Fibroblast of lung (primary cell): ENCODE results near the gene ATP13A2. TPM values are rescaled to one million over a fixed set of nuclear protein-coding genes. Genes with fewer than 3 reads are reported as not detected.

Experiments used
- DNase-seq, 2 donors: peaks; one replicate each; pipeline versions ENCODE4 v3.0.0 to v3.0.0-alpha.2; 2010; ENCODE audit warnings: low read depth in 2 of 2
- H2AFZ ChIP-seq: 2 replicates; pipeline ENCODE4 v1.5.1; 2012; ENCODE audit warnings: low read length, control low read depth, inconsistent platforms
- H3K27ac ChIP-seq: 2 replicates; pipeline ENCODE4 v1.5.1; 2011; ENCODE audit warnings: low read length, control low read depth; ENCODE audit not compliant: insufficient read depth
- H3K27me3 ChIP-seq: 2 replicates; pipeline ENCODE4 v1.5.1; 2011; ENCODE audit warnings: mild to moderate bottlenecking, low read length; ENCODE audit not compliant: control insufficient read depth, insufficient read depth
- H3K36me3 ChIP-seq: 2 replicates; pipeline ENCODE4 v1.5.1; 2011; ENCODE audit warnings: low read length; ENCODE audit not compliant: control insufficient read depth, insufficient read depth
- H3K4me1 ChIP-seq: 2 replicates; pipeline ENCODE4 v1.5.1; 2011; ENCODE audit warnings: low read length; ENCODE audit not compliant: control insufficient read depth, insufficient read depth; ENCODE audit errors: extremely low read depth
- H3K4me2 ChIP-seq: 2 replicates; pipeline ENCODE4 v1.5.1; 2011; ENCODE audit warnings: low read length, control low read depth; ENCODE audit not compliant: insufficient read depth; ENCODE audit errors: extremely low read depth
- H3K4me3 ChIP-seq, 4 experiments: fragments of 200-600 bp in 1 of 4; sonication (generic) in 1 of 4; replicated peaks in 1 of 4; 2 replicates each; pipeline ENCODE4 v1.5.1; 2011 to 2016; ENCODE audit warnings: low read length in 4 of 4, low read depth in 3 of 4, mild to moderate bottlenecking in 3 of 4, control low read depth in 2 of 4, inconsistent platforms in 1 of 4, mixed read lengths in 1 of 4; ENCODE audit not compliant: insufficient read depth in 1 of 4; ENCODE audit errors: control extremely low read depth in 1 of 4
- H3K79me2 ChIP-seq: 2 replicates; pipeline ENCODE4 v1.5.1; 2012; ENCODE audit warnings: mild to moderate bottlenecking, low read length, inconsistent platforms; ENCODE audit not compliant: control insufficient read depth, insufficient read depth
- H3K9ac ChIP-seq: 2 replicates; pipeline ENCODE4 v1.5.1; 2011; ENCODE audit warnings: mild to moderate bottlenecking, low read length, control low read depth; ENCODE audit not compliant: insufficient read depth
- H3K9me3 ChIP-seq: 2 replicates; pipeline ENCODE4 v1.5.1; 2012; ENCODE audit warnings: low read depth, low read length; ENCODE audit not compliant: control insufficient read depth, insufficient read depth
- H4K20me1 ChIP-seq: 2 replicates; pipeline ENCODE4 v1.5.1; 2011; ENCODE audit warnings: low read length; ENCODE audit not compliant: control insufficient read depth, insufficient read depth; ENCODE audit errors: extremely low read depth
- CTCF ChIP-seq, 2 donors: IDR thresholded peaks in 1 of 2; conservative IDR thresholded peaks in 1 of 2; 1 replicate in 1 of 2; 2 replicates in 1 of 2; pipeline ENCODE4 v1.5.1; 2011 to 2012; ENCODE audit warnings: low read length in 2 of 2, control low read depth in 1 of 2, inconsistent platforms in 1 of 2, low read depth in 1 of 2, mild to moderate bottlenecking in 1 of 2
- EZH2 ChIP-seq: IDR thresholded peaks from 2 replicates; pipeline ENCODE4 v1.5.1; 2012; ENCODE audit warnings: low read length, control low read depth, mild to moderate bottlenecking; ENCODE audit errors: missing control alignments
- polyA plus RNA-seq, 2 donors: library from polyadenylated mRNA; depleted of rRNA in 1 of 2; stranded (reverse) in 1 of 2; unstranded in 1 of 2; fragments of >200 nt; gene quantifications; 2 replicates each; pipeline ENCODE4 v1.2.1, GENCODE V29; 2011 to 2012; ENCODE audit warnings: missing spikeins in 1 of 2
- total RNA-seq: library from RNA; depleted of rRNA; stranded (reverse); fragments of >200 nt; gene quantifications from 2 replicates; pipeline ENCODE4 v1.2.1, GENCODE V29; 2014

The ATP13A2 gene
- total and polyA plus RNA-seq, 2 donors (not counting 1 experiment from before 2014, with no cell fraction given): 6.5 to 10.9 TPM

- no peak overlapping the region for H2AFZ ChIP-seq
- H3K4me1 ChIP-seq: peaks cover 23% of the 10 kb centered on the region
- H3K9me3 ChIP-seq: no peaks in the 10 kb centered on the region
- H3K9ac ChIP-seq: peak overlapping the region; percentile 50
- peak overlapping the region; percentile 83 for H3K27ac ChIP-seq
- H4K20me1 ChIP-seq: no peaks in the 10 kb centered on the region
- H3K27me3 ChIP-seq: no peaks in the 10 kb centered on the region
- DNase-seq: peak; percentile 35 to 47
- TF ChIP-seq CTCF (conservative IDR thresholded peaks at IDR 0.05 in 1 of 2, IDR thresholded peaks at IDR 0.05 in 1 of 2; ENCODE audit: low read depth in 1 of 2, low read length in 2 of 2): no peak
- TF ChIP-seq EZH2: no peak
- peak overlapping the region; percentile 67 to 74 (median 72) for H3K4me3 ChIP-seq
- H3K4me2 ChIP-seq: peak overlapping the region; percentile 86
- H3K79me2 ChIP-seq: peaks cover 10% of the 10 kb centered on the region
- peaks cover 1% of the 10 kb centered on the region for H3K36me3 ChIP-seq
Observed at GRCh38 chr1:16979475-16980327, 32.0 kb downstream of the ATP13A2 start.

GRCh38 chr1:16978567-16979474, 32.9 kb downstream of the ATP13A2 start:
- DNase-seq: peak; percentile 90 to 95
- peaks cover 10% of the 10 kb centered on the region for H3K79me2 ChIP-seq
- H3K4me2 ChIP-seq: peak overlapping the region; percentile 86
- H4K20me1 ChIP-seq: no peaks in the 10 kb centered on the region
- H3K4me3 ChIP-seq: peak overlapping the region; percentile 67 to 74 (median 72)
- no peak overlapping the region for H2AFZ ChIP-seq
- H3K27ac ChIP-seq: peak overlapping the region; percentile 83
- H3K36me3 ChIP-seq: peaks cover 1% of the 10 kb centered on the region
- no peaks in the 10 kb centered on the region for H3K9me3 ChIP-seq
- no peak for TF ChIP-seq EZH2
- peak overlapping the region; percentile 50 for H3K9ac ChIP-seq
- H3K27me3 ChIP-seq: no peaks in the 10 kb centered on the region
- H3K4me1 ChIP-seq: peaks cover 21% of the 10 kb centered on the region

GRCh38 chr1:16978139-16978538, 33.6 kb downstream of the ATP13A2 start:
- Histone ChIP-seq H3K27ac (peak overlapping the region; percentile 83), H3K36me3 (peaks cover 1% of the 10 kb centered on the region), H3K9me3 (no peaks in the 10 kb centered on the region), H3K79me2 (peaks cover 10% of the 10 kb centered on the region), H2AFZ (no peak overlapping the region), H4K20me1 (no peaks in the 10 kb centered on the region), H3K9ac (no peak overlapping the region), H3K4me1 (peaks cover 21% of the 10 kb centered on the region), H3K4me2 (peak overlapping the region; percentile 86), H3K4me3 (peak overlapping the region in 2 of 4 experiments; percentile 21 to 74), H3K27me3 (no peaks in the 10 kb centered on the region)
- TF ChIP-seq EZH2 (no peak), CTCF (conservative IDR thresholded peaks at IDR 0.05 in 1 of 2, IDR thresholded peaks at IDR 0.05 in 1 of 2; ENCODE audit: low read depth in 1 of 2, low read length in 2 of 2) (no peak)
- no peak for DNase-seq
